GM23248 (cell line): ENCODE data around the gene SEL1L2.

Experiments
- EZH2 ChIP-seq: fragments of 200-600 bp; sonication (generic); IDR thresholded peaks from 2 replicates; pipeline ENCODE4 v1.6.1; 2018; ENCODE audit warnings: antibody characterized with exemption, mild to moderate bottlenecking; ENCODE audit not compliant: insufficient read depth, poor library complexity, severe bottlenecking
- EZH2phosphoT487 ChIP-seq: fragments of 200-600 bp; sonication (generic); IDR thresholded peaks from 2 replicates; pipeline ENCODE4 v1.6.1; 2018; ENCODE audit warnings: antibody characterized with exemption, moderate library complexity, mild to moderate bottlenecking, low read depth; ENCODE audit not compliant: insufficient read depth

DNA sequence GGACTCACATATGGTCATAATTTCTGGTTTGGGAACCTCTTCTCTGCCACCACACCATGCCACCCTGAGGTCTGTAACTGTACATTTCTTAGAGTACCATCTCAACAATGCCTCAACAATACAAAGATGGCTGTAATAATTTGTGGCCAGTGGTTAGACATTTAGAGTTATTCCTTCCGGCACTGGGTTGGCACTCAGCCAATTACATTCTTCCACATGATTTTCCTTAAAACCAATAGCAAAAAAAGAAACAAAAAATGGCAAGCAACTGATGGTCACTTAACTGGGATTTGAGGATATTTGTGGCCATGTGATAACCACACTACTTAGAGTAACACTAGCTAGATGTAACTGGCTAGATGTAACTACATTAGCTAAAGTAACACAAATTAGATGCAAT is 79.9 kb downstream of the SEL1L2 start:
- no peak for TF ChIP-seq EZH2
- no peak for TF ChIP-seq EZH2phosphoT487
